GM12874 (cell line): ENCODE results near the gene SLCO4A1.

Source experiments
- TF ChIP-seq, protein P1 (sequence below): IDR thresholded peaks from 2 replicates; pipeline ENCODE4 v1.5.1; 2011; ENCODE audit warnings: low read depth, mild to moderate bottlenecking, control low read depth, low read length, moderate library complexity; ENCODE audit not compliant: insufficient read depth

Gene SLCO4A1

DNA sequence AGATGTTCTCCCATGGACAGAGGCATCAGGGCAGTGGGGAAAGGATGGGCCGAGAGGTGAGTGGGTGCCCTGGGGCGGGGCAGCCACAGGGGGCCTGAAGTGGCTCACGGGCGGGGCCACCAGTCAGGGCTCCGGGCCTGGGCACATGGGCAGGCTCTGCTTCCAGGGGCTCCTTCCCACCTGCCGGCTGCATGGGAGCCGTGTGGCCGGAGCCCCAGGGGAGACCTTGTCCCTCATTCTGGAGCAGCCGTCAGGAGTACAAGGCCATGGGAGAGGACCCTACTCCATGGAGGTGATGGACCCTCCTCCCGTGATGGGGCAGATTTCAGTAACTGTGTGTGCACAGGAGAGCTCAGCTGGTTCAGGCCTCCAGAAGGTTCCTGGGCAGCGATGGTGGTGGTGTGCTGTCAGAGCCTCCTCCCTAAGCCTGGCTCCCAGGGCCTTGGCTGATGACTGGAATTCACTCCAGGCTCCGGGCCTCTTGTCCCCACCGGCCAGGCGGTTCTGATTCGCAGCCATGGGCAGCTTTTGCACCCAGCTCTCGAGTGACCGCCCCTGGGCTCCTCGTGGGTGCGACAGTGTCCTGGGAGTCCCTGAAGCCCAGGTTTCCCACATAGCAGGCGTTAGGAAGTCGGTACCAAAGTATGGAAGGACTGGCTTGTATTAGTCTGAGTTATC, 6.2 kb downstream of the SLCO4A1 start:
- TF ChIP-seq, protein P1, sequence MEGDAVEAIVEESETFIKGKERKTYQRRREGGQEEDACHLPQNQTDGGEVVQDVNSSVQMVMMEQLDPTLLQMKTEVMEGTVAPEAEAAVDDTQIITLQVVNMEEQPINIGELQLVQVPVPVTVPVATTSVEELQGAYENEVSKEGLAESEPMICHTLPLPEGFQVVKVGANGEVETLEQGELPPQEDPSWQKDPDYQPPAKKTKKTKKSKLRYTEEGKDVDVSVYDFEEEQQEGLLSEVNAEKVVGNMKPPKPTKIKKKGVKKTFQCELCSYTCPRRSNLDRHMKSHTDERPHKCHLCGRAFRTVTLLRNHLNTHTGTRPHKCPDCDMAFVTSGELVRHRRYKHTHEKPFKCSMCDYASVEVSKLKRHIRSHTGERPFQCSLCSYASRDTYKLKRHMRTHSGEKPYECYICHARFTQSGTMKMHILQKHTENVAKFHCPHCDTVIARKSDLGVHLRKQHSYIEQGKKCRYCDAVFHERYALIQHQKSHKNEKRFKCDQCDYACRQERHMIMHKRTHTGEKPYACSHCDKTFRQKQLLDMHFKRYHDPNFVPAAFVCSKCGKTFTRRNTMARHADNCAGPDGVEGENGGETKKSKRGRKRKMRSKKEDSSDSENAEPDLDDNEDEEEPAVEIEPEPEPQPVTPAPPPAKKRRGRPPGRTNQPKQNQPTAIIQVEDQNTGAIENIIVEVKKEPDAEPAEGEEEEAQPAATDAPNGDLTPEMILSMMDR: no peak

DNA sequence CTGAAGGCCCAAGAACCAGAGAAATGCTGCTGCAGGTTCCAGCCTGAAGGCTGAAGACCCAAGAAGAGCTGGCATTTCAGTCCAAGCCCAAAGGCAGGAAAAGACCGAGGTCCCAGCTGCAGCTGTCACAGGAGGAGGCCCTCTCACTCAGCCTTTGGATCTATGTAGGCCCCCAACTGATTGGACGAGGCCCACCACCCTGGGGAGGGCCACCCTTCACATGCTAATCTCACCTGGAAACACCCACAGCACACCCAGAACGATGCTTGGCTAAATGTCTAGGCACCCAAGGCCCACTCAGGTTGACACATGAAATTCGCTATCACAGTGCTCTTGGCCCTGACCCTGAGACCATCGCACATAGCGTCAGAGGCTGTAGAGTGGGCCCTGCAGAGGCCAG, 6.8 kb downstream of the SLCO4A1 start:
- TF ChIP-seq, protein P1: no peak

DNA sequence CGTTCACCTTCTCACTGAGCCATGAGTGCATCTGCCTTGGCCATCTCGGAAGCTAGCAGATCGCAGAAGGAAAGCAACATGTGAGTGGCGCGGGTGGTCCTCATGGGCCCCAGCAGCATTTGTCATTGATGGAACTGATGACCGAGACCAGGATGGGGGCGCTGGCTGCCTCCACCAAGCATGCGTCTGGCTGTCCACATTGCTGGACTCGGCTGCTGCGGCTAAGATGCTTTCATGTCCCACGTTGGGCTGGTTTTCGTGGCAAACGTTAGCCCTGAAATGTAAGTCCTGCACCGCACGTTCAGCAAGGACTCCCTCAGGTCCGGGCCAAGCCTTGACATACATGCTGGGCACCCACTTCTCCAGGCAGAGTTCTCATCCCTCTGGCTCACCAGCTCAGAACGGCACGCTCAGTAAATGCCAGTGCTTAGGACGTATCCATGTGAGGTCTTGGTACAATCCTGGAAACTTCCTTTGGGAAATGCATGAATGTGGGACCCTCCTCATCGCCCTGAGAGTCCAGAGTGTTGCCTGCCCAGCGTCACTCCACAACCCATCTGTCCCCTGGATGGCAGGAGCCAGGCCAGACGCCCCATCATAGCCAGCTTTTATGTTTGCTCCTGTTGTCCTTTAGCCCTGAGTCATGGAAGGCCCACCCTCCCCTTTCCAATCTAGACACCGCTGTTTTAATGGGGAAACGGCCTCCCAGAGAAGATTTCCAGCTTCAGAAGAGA, 8.4 kb downstream of the SLCO4A1 start:
- TF ChIP-seq, protein P1: no peak

DNA sequence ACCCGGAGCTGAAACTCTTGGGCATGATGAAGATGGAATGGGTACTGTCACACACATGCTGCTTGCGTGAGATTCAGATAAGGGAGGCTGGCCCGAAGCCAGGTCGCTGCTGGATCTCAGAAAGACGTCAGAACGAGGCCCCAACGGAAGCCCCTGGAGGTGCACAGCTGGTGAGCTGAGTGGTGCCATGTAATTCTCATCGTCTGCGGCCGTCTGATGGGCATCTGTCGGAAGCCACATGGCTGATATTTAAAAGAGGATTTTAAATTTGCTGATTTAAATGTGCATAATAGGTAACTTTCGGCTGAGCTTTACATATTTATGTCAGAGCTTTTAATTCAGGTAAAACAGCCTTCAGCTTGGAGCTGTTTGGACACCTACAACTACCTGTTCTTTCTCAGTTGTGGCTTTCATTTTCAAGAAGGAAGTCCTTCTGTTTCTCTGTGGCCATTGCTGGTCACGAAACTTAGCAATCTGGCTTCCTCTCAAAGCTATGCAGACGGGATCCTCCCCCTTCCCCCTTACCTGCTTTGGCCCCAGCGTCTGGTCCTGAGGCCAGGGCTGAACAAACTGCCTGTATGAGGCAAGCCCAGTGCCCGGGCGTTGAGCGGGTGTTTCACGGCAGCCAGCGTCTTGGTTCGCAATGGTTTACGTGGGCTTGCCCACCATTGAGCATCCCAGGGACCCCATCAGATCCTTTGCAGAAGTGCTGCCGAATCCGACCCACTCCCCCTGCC, 9.2 kb downstream of the SLCO4A1 start:
- TF ChIP-seq, protein P1: no peak

DNA sequence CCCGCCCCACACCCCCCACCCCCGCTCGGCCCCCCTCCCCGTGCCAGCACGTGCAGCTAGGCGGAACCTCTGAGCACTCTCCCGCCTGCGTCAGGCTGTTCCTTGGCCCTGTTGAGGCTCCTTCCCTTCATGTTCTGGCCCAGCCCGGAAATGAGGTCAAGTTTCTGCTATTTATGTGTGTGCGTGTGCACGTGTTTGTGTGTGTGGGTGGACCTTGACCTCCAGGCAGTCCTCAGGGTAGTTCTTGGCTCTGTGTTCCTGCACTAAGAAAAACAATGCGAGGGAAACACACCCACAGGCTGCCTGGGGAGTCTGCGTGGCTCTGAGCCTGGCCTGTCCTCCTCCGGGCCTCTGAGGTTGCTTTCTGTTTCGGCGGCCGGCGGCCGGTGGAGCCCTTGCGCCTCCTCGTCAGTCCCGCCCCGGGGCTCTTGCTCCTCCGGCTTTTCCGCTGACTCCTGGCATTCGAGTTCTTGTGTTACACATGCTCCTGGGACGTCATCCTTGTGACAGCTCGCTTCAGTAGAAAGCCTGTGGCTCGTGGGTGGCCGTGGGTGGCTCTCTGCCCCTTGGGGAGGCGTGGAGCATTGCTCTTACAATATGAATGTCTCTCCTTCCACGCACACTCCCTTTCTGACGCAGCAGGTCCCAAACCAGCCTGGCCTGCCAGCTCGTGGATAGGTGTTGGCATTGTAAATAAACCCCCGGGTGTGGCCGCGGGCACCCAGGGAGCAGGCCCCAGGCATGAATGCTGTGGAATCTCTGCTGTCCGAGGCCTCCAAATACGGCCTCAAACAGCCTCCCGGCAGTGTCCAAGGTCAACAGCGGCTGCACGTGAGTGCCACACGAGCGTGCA, 10.0 kb downstream of the SLCO4A1 start:
- TF ChIP-seq, protein P1: no peak

DNA sequence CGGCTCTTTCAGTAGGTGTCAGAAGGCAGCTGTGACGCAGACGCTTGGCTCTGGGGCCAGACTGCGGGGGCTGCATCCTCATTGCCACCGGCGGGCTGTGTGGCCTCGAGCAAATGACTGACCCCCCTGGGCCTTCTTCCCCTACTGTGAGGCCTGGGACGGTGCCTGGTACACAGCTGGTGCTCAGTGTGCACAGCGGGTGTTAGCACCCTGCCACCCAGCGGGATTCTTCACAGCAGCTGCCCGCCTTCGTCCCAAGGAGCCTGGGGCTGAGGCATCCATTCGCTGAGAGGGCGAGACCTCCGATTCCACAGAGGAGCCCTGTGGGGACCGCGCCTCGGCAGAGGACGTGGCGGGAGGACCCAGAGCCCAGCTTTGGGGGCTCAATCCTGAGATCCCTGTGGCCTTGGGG, 10.6 kb downstream of the SLCO4A1 start:
- TF ChIP-seq, protein P1: no peak
